ENCODE measurements around the gene TMEM87B. TPM values are rescaled to one million over a fixed set of nuclear protein-coding genes. Genes with fewer than 3 reads are reported as not detected.
"Not testable (repeated sequence)": the region's sequence is repeated elsewhere in the genome, so short reads cannot be mapped to it uniquely, and the experiment has no call there.

The TMEM87B gene
- total RNA-seq, 1 experiment from 2014 or later, result 18.7 TPM

GRCh38 chr2:112032689-112033465 is 22.2 kb upstream of the TMEM87B start:
- peak; percentile 68 for DNase-seq (ENCODE audit: low spot score)

- DNase-seq (ENCODE audit: low spot score), result no peak
These were observed 21.5 kb upstream of the TMEM87B start for GRCh38 chr2:112033600-112033999.

- no peak for DNase-seq (ENCODE audit: low spot score)
These were observed 20.1 kb upstream of the TMEM87B start for GRCh38 chr2:112034924-112035323.

GRCh38 chr2:112035786-112036185 is 19.3 kb upstream of the TMEM87B start:
- no peak for DNase-seq (ENCODE audit: low spot score)

- not testable (repeated sequence) for DNase-seq (ENCODE audit: low spot score)
These were observed 15.5 kb upstream of the TMEM87B start for GRCh38 chr2:112039556-112039955.

GRCh38 chr2:112040066-112040465 is 15.0 kb upstream of the TMEM87B start:
- DNase-seq (ENCODE audit: low spot score), result not testable (repeated sequence)

DNA sequence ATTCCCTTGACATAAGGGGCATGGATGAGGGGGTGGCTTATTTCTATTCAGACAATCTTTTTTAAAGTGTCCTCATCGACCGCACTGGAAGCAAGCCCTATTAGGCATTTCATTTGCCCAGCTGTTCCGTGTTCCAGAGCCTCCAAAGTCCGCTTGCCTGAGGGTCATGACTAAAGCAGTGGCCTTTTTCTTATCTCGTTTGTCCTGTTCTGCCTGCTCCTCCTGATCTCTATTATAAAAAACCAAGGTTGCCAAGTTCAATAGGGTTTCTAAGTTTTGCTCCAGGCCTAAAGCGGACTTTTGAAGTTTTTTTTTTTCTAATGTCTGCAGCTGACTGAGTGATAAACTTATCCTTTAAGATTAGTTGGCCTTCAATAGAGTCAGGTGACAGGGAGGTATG is 13.6 kb upstream of the TMEM87B start:
- not testable (repeated sequence) for DNase-seq (ENCODE audit: low spot score)

DNA sequence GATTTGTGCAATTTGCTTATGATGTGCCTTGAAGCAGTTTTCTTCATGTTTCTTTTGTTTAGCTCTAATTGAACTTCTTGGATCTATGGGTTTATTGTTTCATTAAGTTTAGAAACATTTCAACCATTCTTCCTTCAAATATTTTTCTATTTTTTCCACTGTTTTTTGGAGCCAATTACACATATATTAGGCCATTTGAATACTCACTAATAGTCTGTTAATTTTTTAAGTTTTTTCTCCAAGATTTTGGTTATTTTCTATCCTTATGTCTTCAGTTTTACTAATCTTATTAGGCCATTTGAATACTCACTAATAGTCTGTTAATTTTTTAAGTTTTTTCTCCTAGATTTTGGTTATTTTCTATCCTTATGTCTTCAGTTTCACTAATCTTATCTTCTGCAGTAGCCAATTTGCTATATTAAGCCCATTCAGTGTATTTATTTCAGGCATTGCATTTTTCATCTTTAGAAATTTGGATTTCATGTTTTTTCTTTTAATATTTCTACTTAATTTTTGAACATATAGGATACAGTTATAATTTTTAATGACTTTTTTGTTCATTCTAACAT is 9.5 kb upstream of the TMEM87B start:
- DNase-seq (ENCODE audit: low spot score), result no peak

DNA sequence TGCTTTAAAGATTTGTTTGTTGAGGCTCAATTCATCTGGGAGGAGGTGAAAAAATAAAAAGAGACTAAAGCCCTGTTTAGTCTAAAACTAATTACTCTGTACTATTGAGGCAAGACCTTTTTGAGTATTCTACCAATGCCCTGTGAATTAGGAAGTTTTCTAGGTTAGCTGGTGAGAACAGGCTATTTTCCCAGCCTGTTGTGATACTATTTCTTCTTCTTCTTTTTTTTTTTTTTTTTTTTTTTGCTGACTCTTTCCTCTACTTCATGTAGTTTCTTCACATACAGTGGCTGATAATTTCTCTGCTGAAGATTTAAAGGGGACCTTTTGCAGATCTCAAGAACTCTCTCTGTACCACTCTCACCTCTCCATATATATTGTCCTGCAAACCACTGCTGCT is 8.8 kb upstream of the TMEM87B start:
- DNase-seq (ENCODE audit: low spot score), result no peak

- no peak for DNase-seq (ENCODE audit: low spot score)
These were observed 7.4 kb upstream of the TMEM87B start for GRCh38 chr2:112047537-112048235.

DNA sequence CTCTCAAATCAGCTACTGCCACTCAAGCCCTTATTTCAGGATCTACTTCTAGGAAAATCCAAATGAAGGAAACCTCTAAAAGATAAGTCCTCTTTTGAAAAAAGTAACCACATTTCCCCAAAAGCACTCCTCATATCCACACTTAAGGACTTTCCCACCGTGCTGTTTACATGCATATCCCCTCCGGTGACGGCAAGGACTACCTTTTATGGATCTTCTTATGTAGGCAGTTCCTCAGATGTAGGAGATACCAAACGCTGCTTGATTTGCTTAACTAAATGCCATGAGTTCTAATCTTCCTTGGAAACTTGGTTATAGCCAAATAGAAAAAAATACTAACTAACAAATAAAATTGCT is 6.9 kb upstream of the TMEM87B start:
- no peak for DNase-seq (ENCODE audit: low spot score)

DNA sequence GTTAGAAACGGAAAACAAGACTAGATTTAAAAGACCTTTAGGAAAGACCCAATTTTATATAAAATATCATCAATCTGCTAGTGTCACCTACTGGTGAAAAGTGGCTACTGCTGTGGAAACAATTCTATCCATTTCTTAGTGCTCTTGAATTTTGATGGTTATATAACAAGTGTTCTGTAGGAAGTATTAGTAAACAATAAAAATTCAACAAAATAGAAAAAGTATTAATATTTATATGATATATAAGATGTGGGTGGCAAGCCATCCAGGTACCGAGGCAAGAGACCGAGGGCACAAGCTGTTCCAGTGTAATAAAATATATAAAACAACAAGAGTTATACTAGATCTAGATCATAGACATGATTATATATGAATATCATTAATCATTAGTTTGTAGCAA is 6.2 kb upstream of the TMEM87B start:
- peak; percentile 85 for DNase-seq (ENCODE audit: low spot score)

GRCh38 chr2:112050316-112050715 is 4.8 kb upstream of the TMEM87B start:
- DNase-seq (ENCODE audit: low spot score), result no peak

GRCh38 chr2:112053917-112054846 is 887 bp upstream of the TMEM87B start:
- DNase-seq (ENCODE audit: low spot score), result peak; percentile 95

GRCh38 chr2:112055730-112056625 is 909 bp downstream of the TMEM87B start:
- peak; percentile 73 for DNase-seq (ENCODE audit: low spot score)

- DNase-seq (ENCODE audit: low spot score), result no peak
These were observed 1.5 kb downstream of the TMEM87B start for GRCh38 chr2:112056626-112056987.

DNA sequence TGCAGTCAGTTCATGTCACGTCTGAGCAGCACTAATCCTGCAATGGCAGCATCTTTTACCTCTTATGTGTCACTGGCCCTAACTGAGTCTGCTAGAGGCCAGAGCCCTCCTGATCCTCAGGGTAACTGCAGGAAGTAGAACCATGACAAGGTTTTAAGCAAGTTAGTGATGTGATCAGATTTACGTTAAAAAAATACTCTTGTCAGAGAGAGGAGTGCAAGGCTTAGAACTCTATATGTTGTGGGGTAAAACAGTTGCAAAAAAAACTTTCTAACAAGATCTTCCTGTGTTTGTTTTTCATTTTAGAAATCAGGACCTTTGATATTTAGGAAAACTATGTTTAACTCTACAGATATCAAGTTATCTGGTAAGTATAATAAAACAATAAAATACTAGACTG is 4.6 kb downstream of the TMEM87B start:
- no peak for DNase-seq (ENCODE audit: low spot score)

- no peak for DNase-seq (ENCODE audit: low spot score)
These were observed 6.2 kb downstream of the TMEM87B start for GRCh38 chr2:112061299-112061698.

DNA sequence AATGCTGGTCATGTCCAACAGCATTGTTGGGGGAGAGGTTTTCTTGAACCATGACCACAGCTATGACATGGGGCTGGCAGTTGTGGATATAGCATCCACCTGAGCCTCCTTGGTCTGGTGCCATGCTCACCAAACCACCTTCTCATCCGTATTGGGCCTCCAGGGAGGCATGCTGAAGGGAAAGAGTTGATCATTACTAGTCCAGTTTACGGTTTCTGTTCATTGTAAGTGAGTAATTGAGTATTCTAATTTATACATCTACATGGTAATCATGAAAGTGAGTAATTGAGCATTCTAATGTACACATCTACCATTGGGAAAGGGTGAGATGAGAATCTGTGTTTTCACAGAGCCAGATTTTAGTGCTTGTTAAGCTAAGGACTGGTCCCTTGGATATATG is 6.8 kb downstream of the TMEM87B start:
- no peak for DNase-seq (ENCODE audit: low spot score)

- no peak for DNase-seq (ENCODE audit: low spot score)
These were observed 7.8 kb downstream of the TMEM87B start for GRCh38 chr2:112062894-112063293.

DNA sequence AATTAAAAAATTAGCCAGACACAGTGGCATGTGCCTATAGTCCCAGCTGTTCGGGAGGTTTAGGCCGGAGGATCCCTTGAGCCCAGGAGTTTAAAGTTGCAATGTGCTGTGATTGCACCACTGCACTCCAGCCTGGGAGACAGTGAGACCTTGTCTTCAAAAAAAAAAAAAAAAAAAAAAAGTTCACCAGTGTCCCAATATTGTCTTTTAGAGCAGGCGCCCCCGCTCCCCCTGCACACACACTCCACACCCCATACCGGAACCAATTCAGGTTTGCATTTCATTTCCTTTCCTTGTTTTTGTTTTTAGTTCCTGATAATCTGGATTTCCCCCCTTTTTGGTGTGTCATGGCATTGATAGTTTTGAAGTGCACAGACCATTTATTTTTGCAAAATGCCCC is 10.4 kb downstream of the TMEM87B start:
- DNase-seq (ENCODE audit: low spot score), result no peak

All from HT-29 (cell line).